ENCODE measurements around the gene NDRG4.

DNA sequence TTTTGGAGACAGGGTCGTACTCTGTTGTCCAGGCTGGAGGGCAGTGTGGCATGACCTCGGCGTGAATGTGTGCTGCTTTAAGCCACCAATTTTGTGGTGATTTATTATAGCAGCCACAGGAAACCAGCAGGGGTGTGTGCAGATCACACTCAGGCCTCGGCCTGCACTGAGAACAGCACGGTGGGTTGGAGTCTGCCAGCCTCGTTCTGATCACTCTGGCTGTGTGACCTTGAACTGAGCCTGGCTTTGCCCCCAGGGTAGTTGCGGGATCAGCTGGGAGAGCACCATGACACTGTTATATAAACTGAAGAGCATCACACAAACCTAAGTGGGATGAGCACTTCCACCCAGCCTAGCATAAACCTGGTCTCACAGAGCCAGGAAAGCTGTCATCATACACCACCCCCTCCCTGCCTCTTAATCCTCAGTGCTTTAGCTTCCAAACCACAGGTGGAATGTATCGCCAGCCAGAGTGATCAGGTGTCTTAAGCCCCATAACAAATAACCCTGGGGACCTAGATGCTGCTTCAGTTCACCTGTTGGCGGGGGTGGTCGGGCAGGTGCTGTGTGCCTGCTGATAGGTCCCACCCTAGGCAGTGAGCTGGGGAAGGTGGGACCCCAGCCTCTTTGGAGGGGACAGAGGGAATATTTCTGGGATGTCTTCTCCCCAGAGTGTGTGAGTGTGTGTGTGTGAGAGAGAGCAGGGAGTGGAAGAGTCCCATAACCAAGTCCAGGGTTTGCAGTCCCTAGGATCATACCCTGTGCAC is 28.6 kb upstream of the NDRG4 start:
- TF ChIP-seq, protein P1, sequence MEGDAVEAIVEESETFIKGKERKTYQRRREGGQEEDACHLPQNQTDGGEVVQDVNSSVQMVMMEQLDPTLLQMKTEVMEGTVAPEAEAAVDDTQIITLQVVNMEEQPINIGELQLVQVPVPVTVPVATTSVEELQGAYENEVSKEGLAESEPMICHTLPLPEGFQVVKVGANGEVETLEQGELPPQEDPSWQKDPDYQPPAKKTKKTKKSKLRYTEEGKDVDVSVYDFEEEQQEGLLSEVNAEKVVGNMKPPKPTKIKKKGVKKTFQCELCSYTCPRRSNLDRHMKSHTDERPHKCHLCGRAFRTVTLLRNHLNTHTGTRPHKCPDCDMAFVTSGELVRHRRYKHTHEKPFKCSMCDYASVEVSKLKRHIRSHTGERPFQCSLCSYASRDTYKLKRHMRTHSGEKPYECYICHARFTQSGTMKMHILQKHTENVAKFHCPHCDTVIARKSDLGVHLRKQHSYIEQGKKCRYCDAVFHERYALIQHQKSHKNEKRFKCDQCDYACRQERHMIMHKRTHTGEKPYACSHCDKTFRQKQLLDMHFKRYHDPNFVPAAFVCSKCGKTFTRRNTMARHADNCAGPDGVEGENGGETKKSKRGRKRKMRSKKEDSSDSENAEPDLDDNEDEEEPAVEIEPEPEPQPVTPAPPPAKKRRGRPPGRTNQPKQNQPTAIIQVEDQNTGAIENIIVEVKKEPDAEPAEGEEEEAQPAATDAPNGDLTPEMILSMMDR (IDR thresholded peaks at IDR 0.05) = no peak
- no peak for TF ChIP-seq POLR2A (IDR thresholded peaks at IDR 0.05)

All from ovary (tissue), 3 donors.